Thyroid gland (tissue), 4 donors: Measurements from ENCODE around the gene CAPZA3.

Source experiments
- CTCF ChIP-seq, 6 experiments: fragments of 200-600 bp in 3 of 6; fragments of 450-650 bp in 3 of 6; sonication (generic) in 3 of 6; IDR thresholded peaks; one replicate each; pipeline ENCODE4 v1.5.1; 2016 to 2019; ENCODE audit warnings: antibody characterized with exemption in 6 of 6, mild to moderate bottlenecking in 2 of 6, inconsistent platforms in 1 of 6, moderate library complexity in 1 of 6
- POLR2A ChIP-seq, 2 donors: fragments of 450-650 bp; IDR thresholded peaks; one replicate each; pipeline ENCODE4 v1.6.1; 2017; ENCODE audit warnings: antibody characterized with exemption in 2 of 2, mild to moderate bottlenecking in 2 of 2, moderate library complexity in 1 of 2

GRCh38 chr12:18696971-18697602, 40.8 kb upstream of the CAPZA3 start:
- no peak for TF ChIP-seq POLR2A (IDR thresholded peaks at IDR 0.05)
- TF ChIP-seq CTCF (IDR thresholded peaks at IDR 0.05) = no peak
